SKM-1 (cell line): ENCODE measurements around the gene NDUFS5.
"Not testable (repeated sequence)": the region's sequence is repeated elsewhere in the genome, so short reads cannot be mapped to it uniquely, and the experiment has no call there.

Source experiments
- DNase-seq: peaks from one replicate; lab custom pipeline; 2025; ENCODE audit not compliant: unreplicated experiment; lab: John Stamatoyannopoulos, UW

The NDUFS5 gene

GRCh38 chr1:39014956-39015355 is 11.2 kb upstream of the NDUFS5 start:
- not testable (repeated sequence) for DNase-seq

DNA sequence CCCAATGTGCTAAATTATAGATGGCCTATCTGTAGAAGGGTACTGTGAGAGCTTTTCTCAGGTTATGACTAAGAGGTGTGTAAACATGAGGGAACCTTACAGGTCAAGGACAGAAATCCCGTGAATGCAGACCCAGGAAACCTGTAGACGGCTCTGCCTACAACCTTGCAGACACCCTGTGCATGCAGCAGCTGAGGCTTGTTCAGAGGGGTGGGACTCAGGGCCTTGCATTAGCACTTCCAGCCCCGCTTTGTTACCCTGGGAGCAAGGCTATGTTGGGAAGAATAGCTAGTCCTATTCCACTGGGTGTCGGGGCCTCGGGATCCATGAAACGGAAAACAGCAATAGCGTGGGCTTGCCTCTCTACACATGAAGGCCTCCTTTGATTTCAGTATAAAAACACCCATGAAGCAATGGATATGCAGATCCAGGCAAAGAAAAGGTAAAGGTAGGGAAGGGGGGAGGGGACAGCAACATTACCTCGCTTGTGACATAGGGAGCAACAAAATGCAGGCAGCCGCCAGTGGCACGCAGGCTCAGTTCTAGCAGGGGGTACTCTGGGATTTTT is 9.5 kb upstream of the NDUFS5 start:
- no peak for DNase-seq

DNA sequence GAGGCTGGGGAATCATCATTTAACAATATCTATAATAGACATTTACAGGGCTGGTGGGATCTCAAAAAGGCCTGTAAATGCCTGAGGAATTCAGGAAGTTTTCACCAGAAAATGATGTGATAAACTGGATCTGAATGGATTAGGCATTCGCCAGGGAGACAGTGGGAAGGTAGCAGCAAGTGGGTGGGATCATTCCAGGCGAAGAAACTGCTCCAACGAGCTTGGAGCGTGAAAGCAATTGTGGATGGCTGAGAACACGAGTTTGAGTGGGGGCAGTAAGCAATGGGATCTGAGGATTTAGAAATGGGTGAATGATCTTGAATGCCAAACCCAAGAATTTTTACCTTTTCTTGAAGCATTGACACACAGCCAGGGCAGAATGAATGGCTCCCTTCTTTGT is 8.9 kb upstream of the NDUFS5 start:
- DNase-seq, result no peak

- not testable (repeated sequence) for DNase-seq
These were observed 5.7 kb upstream of the NDUFS5 start for GRCh38 chr1:39020494-39020893.

- no peak for DNase-seq
These were observed 4.7 kb upstream of the NDUFS5 start for GRCh38 chr1:39021426-39021825.

DNA sequence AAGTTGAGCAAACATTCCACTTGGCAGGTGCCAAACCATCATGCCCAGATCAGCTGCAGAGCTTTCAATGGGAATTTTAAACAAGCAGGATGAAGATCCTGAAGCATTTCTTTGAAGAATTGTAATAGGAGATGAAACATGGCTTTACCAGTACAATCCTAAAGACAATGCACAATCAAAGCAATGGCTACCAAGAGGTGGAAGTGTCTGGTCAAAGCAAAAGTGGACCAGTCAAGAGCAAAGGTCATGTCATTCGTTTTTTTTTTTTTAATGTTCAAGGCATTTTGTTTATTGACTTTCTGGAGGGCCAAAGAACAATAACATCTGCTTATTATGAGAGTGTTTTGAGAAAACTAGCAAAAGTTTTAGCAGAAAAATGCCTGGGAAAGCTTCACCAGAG is 3.0 kb upstream of the NDUFS5 start:
- DNase-seq, result no peak

DNA sequence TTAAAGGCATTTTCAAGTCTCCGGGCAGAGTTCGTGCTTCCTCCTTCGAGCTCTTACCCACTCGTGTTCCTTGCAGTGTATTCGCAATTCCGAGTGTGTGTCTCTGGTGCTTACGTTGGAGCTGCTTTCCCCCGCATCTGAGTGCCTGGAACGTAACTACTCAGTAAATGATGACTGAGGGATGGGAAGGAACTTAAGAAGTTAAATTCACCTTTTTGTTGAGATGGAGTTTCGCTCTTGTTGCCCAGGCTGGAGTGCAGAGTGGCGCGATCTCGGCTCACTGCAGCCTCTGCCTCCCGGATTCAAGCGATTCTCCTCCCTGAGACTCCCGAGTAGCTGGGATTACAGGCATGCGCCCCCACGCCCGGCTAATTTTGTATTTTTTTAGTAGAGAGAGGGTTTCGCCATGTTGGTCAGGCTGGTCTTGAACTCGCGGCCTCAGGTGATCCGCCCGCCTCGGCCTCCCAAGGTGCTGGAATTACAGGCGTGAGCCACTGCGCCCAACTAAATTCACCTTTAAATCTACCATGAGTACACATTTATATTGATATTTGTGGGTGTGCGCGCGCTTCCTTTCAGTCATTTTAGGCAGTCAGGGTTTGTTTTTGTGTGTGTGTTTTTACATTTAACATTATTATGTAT is 837 bp downstream of the NDUFS5 start:
- DNase-seq, result no peak

DNA sequence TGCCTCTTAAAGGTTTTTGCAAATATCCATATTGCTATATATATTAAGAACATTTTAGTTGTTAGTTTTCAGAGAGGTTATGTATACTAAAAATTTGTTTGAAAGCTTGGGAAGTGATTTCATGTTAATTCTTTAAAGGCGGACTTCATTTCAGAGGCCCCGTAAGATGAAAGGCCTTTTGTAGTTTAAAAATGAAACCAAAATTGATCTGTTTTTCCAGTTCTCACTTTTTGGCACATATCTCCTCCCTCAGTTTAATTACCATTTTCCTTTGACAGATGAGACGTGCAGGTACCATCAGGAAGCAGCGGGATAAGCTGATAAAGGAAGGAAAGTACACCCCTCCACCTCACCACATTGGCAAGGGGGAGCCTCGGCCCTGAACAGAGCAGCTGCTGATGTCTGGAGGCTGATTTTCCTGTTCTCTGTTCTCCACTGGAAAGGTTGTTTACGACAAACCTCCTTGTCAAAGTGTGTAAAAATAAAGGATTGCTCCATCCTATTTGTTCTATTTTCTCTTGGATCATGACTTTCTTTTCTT is 8.0 kb downstream of the NDUFS5 start:
- DNase-seq, result no peak

GRCh38 chr1:39036678-39037077 is 10.5 kb downstream of the NDUFS5 start:
- no peak for DNase-seq

DNA sequence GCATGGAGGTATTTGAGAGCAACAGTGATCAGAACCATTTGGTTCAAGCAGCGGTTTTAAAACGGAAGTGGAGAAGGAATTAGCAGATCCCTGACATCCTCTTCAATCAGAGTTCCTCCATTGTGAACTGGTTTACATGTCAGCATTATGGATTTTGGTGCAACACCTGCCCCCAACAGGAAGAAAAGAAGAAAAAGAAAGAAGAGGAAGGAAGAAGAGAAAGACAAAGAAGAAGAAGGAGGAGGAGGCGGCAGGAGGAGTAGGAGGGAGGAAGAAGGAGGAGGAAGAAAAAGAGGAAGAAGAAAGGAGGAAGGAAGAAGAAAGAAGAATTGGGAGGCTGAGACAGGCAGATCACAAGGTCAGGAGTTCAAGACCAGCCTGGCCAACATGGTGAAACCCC is 17.4 kb downstream of the NDUFS5 start:
- peak; percentile 83 for DNase-seq

- peak; percentile 52 for DNase-seq
These were observed 18.6 kb downstream of the NDUFS5 start for GRCh38 chr1:39044762-39045161.

- no peak for DNase-seq
These were observed 19.1 kb downstream of the NDUFS5 start for GRCh38 chr1:39045231-39045630.

DNA sequence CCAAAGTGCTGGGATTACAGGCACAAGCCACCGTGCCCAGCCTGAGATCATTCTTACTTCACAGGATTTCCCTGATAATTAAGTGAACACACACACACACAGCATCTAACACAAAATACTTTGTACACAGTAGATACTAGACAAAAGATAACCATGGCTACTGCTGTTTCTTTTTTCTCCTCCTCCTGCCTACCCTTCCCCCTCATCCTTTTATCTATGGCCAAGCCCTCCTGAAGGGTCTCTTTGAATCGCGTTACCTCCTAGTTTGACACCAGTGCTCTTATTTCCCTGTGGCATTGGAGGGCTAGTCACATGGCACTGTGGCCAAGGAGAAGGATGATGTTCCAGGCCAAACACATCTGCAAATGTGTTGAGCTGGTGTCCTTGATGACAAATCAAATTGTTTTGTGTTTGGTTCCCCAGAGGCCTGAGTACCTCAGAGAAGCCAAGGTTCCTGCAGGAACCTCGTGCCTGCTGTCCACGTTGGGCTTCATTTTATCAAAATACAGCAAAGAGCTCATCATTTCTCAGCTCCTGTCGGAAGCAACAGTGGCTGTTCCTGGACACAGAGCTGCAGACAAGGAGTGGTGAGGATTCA is 20.6 kb downstream of the NDUFS5 start:
- no peak for DNase-seq

DNA sequence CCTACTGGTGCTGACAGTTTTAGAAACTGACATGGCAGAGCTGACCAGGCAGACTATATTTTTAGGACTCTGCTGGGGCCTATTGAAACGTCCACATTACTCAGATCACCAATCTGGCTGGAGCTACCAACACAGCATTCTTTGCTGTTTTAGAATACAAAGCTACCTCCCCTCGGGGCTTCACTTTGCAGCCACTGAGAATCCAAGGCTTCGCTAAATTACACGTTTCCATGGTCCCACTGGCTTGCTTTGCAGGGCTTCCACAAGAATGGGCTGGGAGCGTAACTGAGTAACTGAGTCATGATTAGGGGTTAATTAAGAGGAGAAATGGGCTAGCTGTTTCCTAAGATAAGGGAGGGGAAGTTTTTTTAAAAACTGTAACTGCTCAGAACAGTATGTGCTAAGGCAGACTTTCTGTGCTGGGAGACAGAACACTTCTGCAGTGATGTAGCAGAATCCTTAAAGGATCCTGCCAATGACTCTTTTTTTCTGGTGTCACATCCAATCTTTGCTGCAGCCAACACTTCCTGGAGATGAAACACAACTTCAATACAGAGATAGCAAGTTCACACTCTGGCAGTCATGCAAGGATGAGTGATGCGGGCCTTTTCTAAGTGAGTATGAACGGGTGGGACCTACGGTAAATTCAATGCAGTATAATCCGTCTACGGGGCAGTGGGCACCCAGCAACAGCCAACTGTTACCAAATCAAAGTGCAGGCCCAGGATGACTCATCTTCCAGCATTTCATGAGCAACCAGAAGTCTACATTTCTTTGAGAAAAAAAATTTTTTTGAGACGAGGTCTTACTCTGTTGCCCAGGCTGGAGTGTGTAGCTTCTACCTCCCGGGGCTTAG is 21.5 kb downstream of the NDUFS5 start:
- DNase-seq, result no peak

DNA sequence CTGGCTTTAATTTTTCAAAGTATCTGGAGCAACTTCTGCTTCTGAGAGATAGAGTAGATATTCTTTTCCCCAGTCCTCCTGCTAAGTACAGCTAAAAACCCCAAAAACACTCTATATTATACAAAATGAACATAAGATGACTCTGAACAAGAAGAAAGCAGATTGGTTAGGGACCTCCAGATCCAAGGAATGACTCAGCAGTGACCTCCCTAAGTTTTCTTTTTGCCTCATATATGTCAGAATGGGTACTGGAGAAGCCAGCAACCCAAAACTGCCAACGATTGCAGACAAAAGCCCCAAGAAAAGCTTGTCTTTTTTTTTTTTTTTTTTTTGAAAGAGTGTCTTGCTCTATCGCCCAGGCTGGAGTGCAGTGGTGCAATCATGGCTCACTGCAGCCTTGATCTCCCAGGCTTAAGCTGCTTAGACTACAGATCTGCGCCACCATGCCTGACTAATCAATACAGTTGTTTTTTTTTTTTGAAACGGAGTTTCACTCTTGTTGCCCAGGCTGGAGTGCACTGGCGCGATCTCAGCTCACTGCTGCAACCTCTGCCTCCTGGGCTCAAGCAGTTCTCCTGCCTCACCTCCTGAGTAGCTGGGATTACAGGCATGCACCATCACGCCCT is 22.7 kb downstream of the NDUFS5 start:
- no peak for DNase-seq

DNA sequence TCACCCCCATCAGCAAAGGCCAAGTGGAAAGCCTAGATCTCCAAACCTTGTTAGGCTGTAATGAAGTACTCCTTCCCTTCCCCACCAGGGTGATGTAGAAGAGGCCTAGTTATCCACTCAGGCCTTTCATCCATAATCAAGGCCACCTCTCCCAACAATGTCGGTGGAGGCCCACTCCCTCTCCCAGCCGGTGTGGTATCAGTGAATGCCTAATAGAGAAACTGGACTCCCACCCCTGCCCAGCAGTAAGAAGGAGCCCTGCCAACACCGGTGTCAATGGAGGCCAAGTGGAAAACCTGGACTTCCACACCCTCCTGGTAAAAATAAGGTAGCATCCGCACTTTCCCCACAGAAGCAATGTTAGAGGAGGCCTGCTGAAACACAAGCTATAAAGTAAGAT is 23.9 kb downstream of the NDUFS5 start:
- DNase-seq, result no peak

- not testable (repeated sequence) for DNase-seq
These were observed 25.2 kb downstream of the NDUFS5 start for GRCh38 chr1:39051193-39051850.

DNA sequence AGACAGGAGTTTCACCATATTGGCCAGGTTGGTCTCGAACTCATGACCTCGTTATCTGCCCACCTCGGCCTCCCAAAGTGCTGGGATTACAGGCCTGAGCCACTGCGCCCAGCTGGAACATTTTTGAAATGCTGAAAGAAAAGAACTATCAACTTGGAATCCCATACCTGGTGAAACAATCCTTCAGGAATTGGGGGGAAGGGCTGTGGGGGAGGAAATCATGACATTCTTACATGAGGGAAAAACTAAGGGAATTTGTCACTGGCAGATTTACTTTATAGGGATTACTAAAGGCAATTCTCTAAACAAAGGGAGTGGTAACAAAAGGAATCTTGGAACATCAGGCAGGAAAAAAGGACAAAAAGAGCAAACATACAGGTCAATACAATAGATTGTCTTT is 25.8 kb downstream of the NDUFS5 start:
- no peak for DNase-seq

DNA sequence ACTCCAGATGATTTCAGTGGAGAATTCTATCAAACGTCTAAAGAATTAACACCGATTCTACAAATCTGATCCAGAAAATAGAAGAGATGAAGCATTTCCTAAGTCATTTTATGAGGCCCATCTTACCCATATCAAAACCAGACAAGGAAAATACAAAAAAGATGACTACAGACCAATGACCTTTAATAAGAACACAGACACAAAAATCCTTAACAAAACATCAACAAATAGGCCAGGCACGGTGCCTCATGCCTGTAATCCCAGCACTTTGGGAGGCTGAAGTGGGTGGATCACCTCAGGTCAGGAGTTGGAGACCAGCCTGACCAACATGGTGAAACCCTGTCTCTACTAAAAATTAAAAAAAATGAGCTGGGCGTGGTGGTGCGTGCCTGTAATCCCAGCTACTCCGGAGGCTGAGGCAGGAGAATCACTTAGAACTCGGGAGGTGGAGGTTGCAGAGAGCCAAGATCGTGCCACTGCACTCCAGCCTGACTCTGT is 29.1 kb downstream of the NDUFS5 start:
- not testable (repeated sequence) for DNase-seq

GRCh38 chr1:39061516-39061915 is 35.4 kb downstream of the NDUFS5 start:
- DNase-seq, result not testable (repeated sequence)
